Right ventricle myocardium inferior (tissue), 1 donor: Measurements from ENCODE around the gene HIPK2. TPM values are rescaled to one million over a fixed set of nuclear protein-coding genes. Genes with fewer than 3 reads are reported as not detected.
"Not testable (repeated sequence)": the region's sequence is repeated elsewhere in the genome, so short reads cannot be mapped to it uniquely, and the experiment has no call there.

Experiments
- ATAC-seq: fragments of 200-7000 bp; cut with Tn5 transposase; one replicate; pipeline ENCODE4 v1.9.1; 2020; ENCODE audit warnings: mild to moderate bottlenecking, moderate library complexity
- DNase-seq: peaks from one replicate; pipeline ENCODE4 v3.0.0; 2021; ENCODE audit errors: missing footprints
- intact Hi-C: fragments of 100-400 bp; cut with DNase I; formaldehyde crosslinking; loops from one replicate; pipeline ENCODE4 v1.11.0; 2022
- total RNA-seq: library from RNA; stranded (reverse); fragmentation: NEBNext Ultra II Directional; extraction: Animal tissue kit (Norgen Biotek cat#: 25700); gene quantifications from one replicate; pipeline ENCODE4 v1.2.1, GENCODE V29; 2021
- donor health status: DM: no; HTN: yes; CAD: no; lungs with severe emphysema.

HIPK2 gene
- total RNA-seq, 1 donor from 2014 or later: 97.8 TPM

GRCh38 chr7:139670662-139671061 lies 107.1 kb downstream of the HIPK2 start:
- DNase-seq, intact Hi-C loops, ATAC-seq: not testable (repeated sequence)

- no peak for ATAC-seq
- intact Hi-C loops: no loop called here
- DNase-seq: no peak
These were observed 108.4 kb downstream of the HIPK2 start for GRCh38 chr7:139669106-139670061.

- ATAC-seq: no peak
- no peak for DNase-seq
- intact Hi-C loops: no loop called here
These were observed 110.4 kb downstream of the HIPK2 start for GRCh38 chr7:139667377-139667776.

GRCh38 chr7:139666501-139666900 lies 111.3 kb downstream of the HIPK2 start:
- intact Hi-C loops: no loop called here
- no peak for ATAC-seq
- no peak for DNase-seq

GRCh38 chr7:139664434-139664833 lies 113.4 kb downstream of the HIPK2 start:
- intact Hi-C loops: no loop called here
- DNase-seq (no peak), ATAC-seq (no peak)

GRCh38 chr7:139663608-139664177 lies 114.1 kb downstream of the HIPK2 start:
- intact Hi-C loops: no loop called here
- DNase-seq (no peak), ATAC-seq (no peak)

GRCh38 chr7:139661903-139662302 lies 115.9 kb downstream of the HIPK2 start:
- no peak for ATAC-seq
- no peak for DNase-seq
- intact Hi-C loops: no loop called here

GRCh38 chr7:139661043-139661440 lies 116.8 kb downstream of the HIPK2 start:
- DNase-seq (no peak), ATAC-seq (no peak)
- intact Hi-C loops: no loop called here

- intact Hi-C loops: no loop called here
- DNase-seq (no peak), ATAC-seq (no peak)
These were observed 117.3 kb downstream of the HIPK2 start for GRCh38 chr7:139660317-139661042.

- no peak for ATAC-seq
- intact Hi-C loops: no loop called here
- DNase-seq: no peak
These were observed 117.9 kb downstream of the HIPK2 start for GRCh38 chr7:139659922-139660316.

- intact Hi-C loops: no loop called here
- DNase-seq (no peak), ATAC-seq (no peak)
These were observed 118.7 kb downstream of the HIPK2 start for GRCh38 chr7:139658908-139659675.

- ATAC-seq: no peak
- no peak for DNase-seq
- intact Hi-C loops: no loop called here
These were observed 119.5 kb downstream of the HIPK2 start for GRCh38 chr7:139658296-139658695.

- no peak for DNase-seq
These were observed 120.1 kb downstream of the HIPK2 start for GRCh38 chr7:139657725-139658124.

GRCh38 chr7:139656387-139656786 lies 121.4 kb downstream of the HIPK2 start:
- intact Hi-C loops: no loop called here
- ATAC-seq (no peak), DNase-seq (no peak)

More at GRCh38 chr7:139657725-139658124, 120.1 kb downstream of the HIPK2 start:
- intact Hi-C loops: no loop called here
- ATAC-seq: no peak

GRCh38 chr7:139655305-139655704 lies 122.5 kb downstream of the HIPK2 start:
- no peak for ATAC-seq
- intact Hi-C loops: no loop called here
- no peak for DNase-seq

- intact Hi-C loops: no loop called here
- ATAC-seq (no peak), DNase-seq (no peak)
These were observed 123.3 kb downstream of the HIPK2 start for GRCh38 chr7:139654276-139655181.

- intact Hi-C loops: no loop called here
- ATAC-seq (no peak), DNase-seq (no peak)
These were observed 125.9 kb downstream of the HIPK2 start for GRCh38 chr7:139651914-139652313.

GRCh38 chr7:139651308-139651707 lies 126.5 kb downstream of the HIPK2 start:
- ATAC-seq: no peak
- DNase-seq: no peak
- intact Hi-C loops: no loop called here
